ENCODE data around the gene GRM7. TPM values are rescaled to one million over a fixed set of nuclear protein-coding genes. Genes with fewer than 3 reads are reported as not detected.

Gene GRM7
- total RNA-seq, 1 experiment from 2014 or later = not detected

DNA sequence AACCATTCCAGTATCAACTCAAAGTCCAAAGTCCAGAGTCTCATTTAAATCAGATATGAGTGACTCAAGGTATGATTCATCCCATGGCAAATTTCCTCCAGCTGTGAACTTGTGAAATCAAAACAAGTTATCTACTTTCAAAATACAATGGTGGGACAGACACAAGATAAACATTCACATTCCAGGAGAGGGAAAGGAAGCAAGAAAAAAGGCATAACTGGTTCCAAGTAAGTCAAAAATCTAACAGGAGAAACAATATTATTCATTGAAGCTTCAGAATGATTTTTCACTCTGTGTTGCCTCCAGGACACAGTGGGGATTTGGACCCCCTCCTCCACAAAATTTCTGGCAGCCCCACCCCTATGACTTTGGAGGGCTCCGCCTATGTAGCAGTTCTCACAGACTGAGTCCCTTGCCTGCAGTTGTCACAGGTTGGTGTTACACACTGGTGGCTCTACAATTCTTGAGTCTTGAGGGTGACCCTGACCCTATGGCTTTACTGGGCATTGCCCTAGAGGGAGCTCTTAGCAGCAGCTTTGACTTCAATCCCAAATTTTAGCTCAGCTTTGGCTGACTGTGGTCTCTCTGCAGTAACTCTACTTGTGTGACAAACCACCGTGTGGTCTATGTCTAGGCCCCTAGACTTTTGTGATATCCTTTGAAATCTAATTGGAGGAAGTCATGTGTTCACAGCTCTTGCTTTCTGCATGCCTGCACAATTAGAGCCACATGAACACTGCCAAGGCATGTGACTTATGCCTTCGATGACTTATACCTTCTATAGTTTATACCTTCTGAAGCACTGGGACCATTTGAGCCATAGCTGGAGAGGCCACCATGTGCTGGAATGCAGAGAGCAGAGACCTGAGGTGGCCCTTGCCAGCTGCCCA, 644.2 kb downstream of the GRM7 start:
- POLR2A ChIA-PET (ENCODE audit: low non-redundant PET) = no interaction called here
- DNase-seq (ENCODE audit: low spot score) = peak; percentile 61
- intact Hi-C loops (cut with micrococcal nuclease; ENCODE audit: unreplicated experiment) = no loop called here

DNA sequence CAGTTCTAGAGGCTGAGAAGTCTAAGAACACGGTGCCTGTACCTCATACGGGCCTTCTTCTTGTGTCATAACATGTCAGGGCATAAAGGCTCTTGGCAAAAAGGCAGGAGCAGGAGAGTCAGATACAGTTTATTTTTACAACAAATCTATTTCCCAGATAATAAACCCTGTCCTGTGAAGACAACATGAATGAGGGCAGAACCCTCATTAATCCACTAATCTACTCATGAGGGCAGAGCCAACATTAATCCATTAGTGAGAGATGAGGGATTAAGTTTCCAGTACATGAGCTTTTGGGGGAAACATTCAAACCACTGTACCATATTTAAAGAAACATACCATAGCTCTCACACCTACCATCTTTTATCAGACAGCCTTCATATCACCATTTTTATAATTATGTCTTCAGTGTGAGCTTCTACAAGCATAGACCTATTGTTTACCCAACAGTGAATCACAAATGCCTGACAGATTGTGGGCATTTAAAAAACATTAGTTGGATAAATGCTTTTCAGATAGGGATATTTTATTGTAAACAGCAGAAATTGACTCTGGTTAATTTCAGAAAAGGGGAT, 645.8 kb downstream of the GRM7 start:
- TF ChIP-seq, protein P1, sequence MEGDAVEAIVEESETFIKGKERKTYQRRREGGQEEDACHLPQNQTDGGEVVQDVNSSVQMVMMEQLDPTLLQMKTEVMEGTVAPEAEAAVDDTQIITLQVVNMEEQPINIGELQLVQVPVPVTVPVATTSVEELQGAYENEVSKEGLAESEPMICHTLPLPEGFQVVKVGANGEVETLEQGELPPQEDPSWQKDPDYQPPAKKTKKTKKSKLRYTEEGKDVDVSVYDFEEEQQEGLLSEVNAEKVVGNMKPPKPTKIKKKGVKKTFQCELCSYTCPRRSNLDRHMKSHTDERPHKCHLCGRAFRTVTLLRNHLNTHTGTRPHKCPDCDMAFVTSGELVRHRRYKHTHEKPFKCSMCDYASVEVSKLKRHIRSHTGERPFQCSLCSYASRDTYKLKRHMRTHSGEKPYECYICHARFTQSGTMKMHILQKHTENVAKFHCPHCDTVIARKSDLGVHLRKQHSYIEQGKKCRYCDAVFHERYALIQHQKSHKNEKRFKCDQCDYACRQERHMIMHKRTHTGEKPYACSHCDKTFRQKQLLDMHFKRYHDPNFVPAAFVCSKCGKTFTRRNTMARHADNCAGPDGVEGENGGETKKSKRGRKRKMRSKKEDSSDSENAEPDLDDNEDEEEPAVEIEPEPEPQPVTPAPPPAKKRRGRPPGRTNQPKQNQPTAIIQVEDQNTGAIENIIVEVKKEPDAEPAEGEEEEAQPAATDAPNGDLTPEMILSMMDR (conservative IDR thresholded peaks at IDR 0.05; ENCODE audit: low read depth, low read length) = no peak
- no peak for TF ChIP-seq EZH2 (IDR thresholded peaks at IDR 0.05; ENCODE audit: borderline replicate concordance, low read depth, low read length, poor library complexity, severe bottlenecking)
- POLR2A ChIA-PET (ENCODE audit: low non-redundant PET) = no interaction called here
- Histone ChIP-seq H3K27me3 (replicated peaks; ENCODE audit: insufficient read depth, low read depth, low read length, poor library complexity) (no peaks in the 10 kb centered on the region), H3K4me1 (ENCODE audit: insufficient read depth, low read length, poor library complexity, severe bottlenecking) (no peaks in the 10 kb centered on the region), H3K9me3 (ENCODE audit: low read depth, low read length, poor library complexity, severe bottlenecking) (no peaks in the 10 kb centered on the region), H3K27ac (ENCODE audit: low read depth, low read length, poor library complexity, severe bottlenecking) (no peak overlapping the region), H3K4me3 (ENCODE audit: low read depth, low read length, poor library complexity, severe bottlenecking) (no peak overlapping the region), H3K36me3 (ENCODE audit: insufficient read depth, low read length, poor library complexity, severe bottlenecking) (no peaks in the 10 kb centered on the region)
- intact Hi-C loops (cut with micrococcal nuclease; ENCODE audit: unreplicated experiment) = no loop called here
- BruUV-seq (replicated peaks) = no TSS peak
- no peak for DNase-seq (ENCODE audit: low spot score)
- CTCF ChIA-PET = no interaction called here

More for the DNA sequence above, 644.2 kb downstream of the GRM7 start:
- Histone ChIP-seq H3K36me3 (ENCODE audit: insufficient read depth, low read length, poor library complexity, severe bottlenecking) (no peaks in the 10 kb centered on the region), H3K4me3 (ENCODE audit: low read depth, low read length, poor library complexity, severe bottlenecking) (no peak overlapping the region), H3K4me1 (ENCODE audit: insufficient read depth, low read length, poor library complexity, severe bottlenecking) (no peaks in the 10 kb centered on the region), H3K27ac (ENCODE audit: low read depth, low read length, poor library complexity, severe bottlenecking) (no peak overlapping the region), H3K9me3 (ENCODE audit: low read depth, low read length, poor library complexity, severe bottlenecking) (no peaks in the 10 kb centered on the region), H3K27me3 (replicated peaks; ENCODE audit: insufficient read depth, low read depth, low read length, poor library complexity) (no peaks in the 10 kb centered on the region)
- TF ChIP-seq EZH2 (IDR thresholded peaks at IDR 0.05; ENCODE audit: borderline replicate concordance, low read depth, low read length, poor library complexity, severe bottlenecking) = no peak
- TF ChIP-seq, protein P1 (conservative IDR thresholded peaks at IDR 0.05; ENCODE audit: low read depth, low read length) = no peak
- CTCF ChIA-PET = no interaction called here
- no TSS peak for BruUV-seq (replicated peaks)

DNA sequence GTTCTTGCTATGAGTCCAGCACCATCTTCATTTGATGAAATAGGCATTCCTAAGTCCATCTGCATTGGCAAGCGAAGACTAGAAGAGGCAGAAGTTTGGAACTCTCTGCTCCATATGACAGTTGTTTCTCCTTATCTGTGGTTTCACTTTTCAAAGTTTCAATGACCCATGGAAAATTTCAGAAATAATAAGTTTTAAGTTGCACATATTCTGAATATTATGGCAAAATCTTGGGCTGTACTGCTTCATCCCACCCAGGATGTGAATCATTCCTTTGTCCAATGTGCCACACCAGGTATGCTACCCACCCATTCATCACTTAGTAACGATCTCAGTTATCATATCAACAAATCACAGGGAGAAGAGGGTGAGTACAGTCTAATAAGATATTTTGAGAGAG, 647.9 kb downstream of the GRM7 start:
- CTCF ChIA-PET = no interaction called here
- no peak for TF ChIP-seq EZH2 (IDR thresholded peaks at IDR 0.05; ENCODE audit: borderline replicate concordance, low read depth, low read length, poor library complexity, severe bottlenecking)
- TF ChIP-seq, protein P1 (conservative IDR thresholded peaks at IDR 0.05; ENCODE audit: low read depth, low read length) = no peak

More for the DNA sequence above, 647.9 kb downstream of the GRM7 start:
- Histone ChIP-seq H3K36me3 (ENCODE audit: insufficient read depth, low read length, poor library complexity, severe bottlenecking) (no peaks in the 10 kb centered on the region), H3K27ac (ENCODE audit: low read depth, low read length, poor library complexity, severe bottlenecking) (no peak overlapping the region), H3K4me3 (ENCODE audit: low read depth, low read length, poor library complexity, severe bottlenecking) (no peak overlapping the region), H3K27me3 (replicated peaks; ENCODE audit: insufficient read depth, low read depth, low read length, poor library complexity) (no peaks in the 10 kb centered on the region), H3K9me3 (ENCODE audit: low read depth, low read length, poor library complexity, severe bottlenecking) (no peaks in the 10 kb centered on the region), H3K4me1 (ENCODE audit: insufficient read depth, low read length, poor library complexity, severe bottlenecking) (no peaks in the 10 kb centered on the region)
- intact Hi-C loops (cut with micrococcal nuclease; ENCODE audit: unreplicated experiment) = no loop called here
- no TSS peak for BruUV-seq (replicated peaks)
- DNase-seq (ENCODE audit: low spot score) = no peak
- POLR2A ChIA-PET (ENCODE audit: low non-redundant PET) = no interaction called here

All from A673 (cell line).